Right forelimb (tissue), 1 donor: ENCODE results near the gene DOCK2.
"Not testable (repeated sequence)": the region's sequence is repeated elsewhere in the genome, so short reads cannot be mapped to it uniquely, and the experiment has no call there.

ENCODE experiments used
- DNase-seq: peaks from one replicate; pipeline ENCODE4 v3.0.0-alpha.2; 2018

The DOCK2 gene

DNA sequence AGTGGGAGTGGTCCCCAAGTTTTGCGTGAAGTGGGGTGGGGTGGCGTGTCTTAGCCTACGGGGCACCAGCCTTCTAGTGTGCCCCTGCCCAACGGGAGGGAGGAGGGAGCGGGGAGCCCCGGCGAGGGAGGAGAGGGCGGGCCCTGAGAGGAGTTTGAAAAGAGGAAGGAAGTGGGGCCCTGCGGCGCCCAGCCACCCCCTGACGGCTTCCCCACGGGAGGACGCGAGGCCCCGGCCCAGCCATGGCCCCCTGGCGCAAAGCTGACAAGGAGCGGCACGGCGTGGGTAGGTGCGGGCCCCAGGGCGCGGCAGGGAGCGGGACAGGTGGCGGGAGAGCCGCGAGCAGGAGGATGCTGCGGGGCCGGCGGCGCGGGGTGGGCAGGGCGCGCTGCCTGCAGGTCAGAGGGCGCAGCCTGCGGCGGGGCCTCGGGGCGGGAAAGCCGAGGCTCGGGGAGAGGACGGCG is at the start of gene DOCK2:
Gene DOCK2 (plus strand): TSS at position 191 of the 464 bp plus-strand sequence. CDS start 52 bp downstream, at position 243.
- DNase-seq = no peak

DNA sequence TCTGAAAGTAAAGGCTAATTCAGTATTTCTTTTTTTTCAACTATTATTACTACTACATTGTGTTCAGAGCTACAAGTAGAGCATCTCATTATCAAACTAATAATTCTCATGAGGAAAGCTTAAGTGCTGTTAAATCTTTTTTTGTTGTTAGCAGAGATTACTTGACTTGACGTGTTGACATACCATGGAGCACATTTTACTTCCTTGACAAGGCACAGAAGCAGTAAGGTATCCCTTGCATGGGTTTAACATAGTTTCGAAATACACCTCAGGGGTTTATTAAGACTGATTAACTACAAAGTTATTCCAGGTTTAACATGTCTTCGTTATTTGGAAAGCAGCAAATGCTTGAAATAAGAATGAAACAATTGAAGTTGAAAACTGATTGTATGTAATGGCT is 46.5 kb upstream of the DOCK2 start:
- no peak for DNase-seq

DNA sequence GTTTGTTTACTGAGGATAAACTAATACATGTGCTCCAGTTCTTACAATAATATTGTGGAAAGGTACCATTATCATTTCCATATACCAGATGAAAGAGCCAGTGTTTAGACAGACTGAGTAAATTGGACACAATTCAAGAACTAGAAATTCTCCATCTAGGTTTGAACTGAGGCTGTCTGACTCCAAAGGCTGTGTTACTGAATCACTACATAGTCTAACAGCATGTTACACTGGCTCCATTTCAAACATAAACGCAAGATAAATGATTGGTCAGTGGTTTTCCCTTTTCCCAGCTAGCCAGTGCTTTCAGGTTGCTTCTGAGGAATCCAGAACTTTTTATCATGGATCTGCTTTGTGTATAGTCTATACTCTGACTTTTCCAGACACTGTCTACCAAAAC is 45.4 kb upstream of the DOCK2 start:
- no peak for DNase-seq

DNA sequence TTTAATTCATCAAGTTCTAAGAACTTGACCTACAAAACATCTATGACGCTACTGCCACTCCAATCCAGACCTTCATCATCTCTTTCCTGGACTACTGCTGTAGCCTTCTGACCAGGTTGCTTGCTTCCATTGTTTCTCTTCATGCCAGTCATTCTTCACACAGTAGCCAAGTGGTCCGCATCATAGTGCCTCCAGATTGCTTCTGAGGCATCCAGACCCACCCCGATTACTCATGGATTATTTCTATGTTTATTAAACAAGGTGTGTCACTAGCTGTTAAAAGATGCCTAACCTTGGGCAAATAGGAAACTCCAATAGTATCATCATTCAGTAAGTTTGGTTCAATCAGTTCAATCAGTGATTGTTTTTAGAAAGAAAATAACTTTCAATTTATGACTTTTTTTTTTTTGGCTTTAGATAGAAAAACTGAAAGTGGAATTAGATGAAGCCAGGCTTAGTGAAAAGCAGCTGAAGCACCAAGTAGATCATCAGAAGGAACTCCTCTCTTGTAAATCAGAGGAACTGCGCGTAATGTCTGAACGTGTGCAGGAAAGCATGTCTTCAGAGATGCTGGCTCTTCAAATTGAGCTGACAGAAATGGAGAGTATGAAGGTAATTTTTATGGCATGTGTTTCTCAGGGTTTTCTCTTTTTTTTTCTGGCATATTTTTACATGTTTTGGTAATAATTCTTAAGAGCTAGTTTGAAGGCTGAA is 44.0 kb upstream of the DOCK2 start:
- no peak for DNase-seq

DNA sequence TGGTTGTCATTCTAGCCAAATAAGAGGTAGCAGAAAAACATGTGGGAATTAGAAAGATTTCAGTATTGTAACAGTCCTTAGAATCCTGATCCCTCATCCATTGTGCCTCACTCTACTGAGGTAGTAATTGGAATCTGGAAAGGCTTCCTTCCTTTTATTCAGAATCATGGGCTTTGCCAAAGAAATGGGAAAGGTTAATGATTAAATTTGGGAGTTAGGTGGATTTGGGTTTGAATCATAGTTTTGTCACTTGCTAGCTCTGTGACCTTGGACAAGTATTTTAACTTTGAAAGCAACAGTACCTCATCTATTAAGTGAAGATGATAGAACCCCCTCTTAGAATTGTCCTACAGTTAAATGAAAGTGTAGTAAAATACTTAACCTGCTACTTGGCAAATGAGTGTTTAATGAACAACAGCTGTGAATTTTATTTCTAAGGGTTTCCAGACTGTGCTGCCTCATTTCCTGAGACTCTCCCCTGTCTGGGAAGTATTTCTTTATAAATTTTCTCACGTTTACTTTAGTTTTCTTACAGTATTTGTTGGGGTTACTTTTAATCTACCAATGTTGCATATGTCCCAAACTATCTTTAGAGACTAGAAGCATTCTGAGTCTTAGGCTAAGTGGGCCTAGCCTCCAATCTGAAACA is 41.8 kb upstream of the DOCK2 start:
- no peak for DNase-seq

DNA sequence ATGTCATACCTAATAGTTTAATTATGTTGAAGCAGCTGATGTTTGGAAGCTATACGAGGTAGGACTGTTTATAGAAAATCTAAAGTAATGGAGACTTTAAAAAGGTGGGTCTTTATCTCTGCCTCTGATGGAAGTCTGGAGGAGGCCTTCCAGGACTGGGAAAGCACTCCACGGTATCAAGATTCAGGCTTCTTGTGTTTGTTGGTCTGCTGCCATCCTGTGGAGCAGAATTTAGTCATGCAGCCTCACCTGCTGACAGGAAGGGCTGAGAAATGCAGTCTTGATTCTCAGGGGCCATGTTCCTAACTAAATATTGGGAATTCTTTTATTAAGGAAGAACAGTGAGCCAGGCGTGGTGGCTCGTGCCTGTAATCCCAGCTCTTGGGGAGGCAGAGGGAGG is 37.6 kb upstream of the DOCK2 start:
- DNase-seq = no peak

DNA sequence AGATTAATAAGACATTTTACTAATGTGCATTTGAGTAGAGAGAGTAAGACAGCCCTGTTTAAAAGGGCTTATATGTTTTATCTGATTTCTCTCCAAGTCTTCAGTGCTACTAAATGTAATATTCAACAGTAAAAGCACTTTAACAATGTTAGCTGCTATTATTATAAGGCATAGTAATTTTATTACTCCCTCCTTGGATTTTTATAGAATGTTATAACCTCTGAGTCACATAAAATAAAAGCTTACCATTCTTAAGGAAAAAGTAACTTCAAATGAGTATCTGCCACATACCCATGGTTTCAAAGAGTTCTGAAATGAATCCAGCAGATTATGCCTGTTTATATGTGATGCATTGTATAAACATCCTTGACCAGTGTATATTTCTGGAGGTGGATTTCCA is 34.5 kb upstream of the DOCK2 start:
- DNase-seq = no peak

DNA sequence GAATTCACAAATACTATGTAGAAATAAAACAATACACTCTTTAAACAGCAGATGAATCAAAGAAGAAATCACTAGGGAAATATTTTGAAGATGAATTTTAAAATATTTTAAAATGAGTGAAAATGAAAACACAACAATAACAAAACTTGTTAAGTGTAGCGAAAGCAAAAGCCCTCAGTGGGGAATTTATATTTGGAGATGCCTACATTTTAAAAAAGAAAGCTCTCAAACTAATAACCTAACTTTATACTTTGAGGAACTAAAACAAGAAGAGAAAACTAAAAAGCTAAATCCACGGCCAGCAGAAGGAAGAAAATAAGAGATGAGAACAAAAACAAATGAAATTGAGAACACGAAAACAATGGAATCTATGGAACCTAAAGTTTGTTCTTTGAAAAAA is 30.8 kb upstream of the DOCK2 start:
- DNase-seq = no peak

DNA sequence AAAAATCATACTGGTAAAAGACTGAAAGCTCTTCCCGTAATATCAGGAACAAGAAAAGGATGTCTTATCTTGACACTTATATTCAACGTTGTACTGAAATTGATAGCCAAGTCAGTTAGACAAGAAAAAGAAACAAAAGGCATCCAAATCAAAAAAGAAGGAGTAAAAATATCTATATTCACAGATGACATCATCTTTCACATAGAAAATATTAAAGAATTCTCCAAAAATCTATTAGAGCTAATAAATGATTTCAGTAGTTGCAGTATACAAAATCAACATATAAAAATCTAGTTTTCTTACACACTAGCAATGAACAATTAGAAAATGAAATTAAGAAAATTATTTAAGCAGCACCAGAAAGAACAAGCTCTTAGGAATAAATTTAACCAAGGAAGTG is 29.2 kb upstream of the DOCK2 start:
- no peak for DNase-seq

DNA sequence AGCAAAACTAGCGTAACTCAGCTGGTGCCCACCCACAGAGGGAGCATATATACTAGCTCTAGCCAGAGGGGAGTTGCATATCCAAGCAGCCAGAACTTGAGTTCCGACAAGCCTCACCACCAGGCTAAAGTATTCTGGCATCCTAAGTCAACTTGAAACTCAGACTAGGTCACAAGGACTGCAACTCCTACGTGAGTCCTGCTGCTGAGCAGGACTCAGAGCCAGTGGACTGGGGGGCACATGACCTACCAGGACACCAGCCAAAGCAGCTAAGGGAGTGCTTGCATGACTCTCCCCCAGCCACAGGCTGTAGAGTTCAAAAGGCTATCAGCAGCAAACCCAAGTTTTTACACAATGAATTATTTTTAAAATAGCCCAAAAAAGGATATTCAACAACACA is 27.4 kb upstream of the DOCK2 start:
- DNase-seq = no peak

DNA sequence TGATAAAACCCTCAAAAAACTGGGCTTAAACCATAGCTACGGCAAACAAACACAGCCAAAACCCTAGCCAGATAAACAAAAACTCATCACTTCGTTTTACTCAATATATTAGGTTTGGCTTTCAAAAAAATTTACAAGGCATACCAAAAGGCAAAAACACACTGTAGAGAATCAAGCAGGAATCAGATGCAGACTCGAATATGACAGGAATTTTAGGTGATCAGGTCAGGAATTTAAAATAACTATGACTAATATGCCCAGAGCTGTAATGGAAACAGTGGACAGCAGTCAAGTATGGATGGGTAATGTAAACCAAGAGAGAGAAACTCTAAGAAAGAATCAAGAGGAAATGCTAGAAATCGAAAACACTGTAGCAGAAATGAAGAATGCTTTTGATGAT is 26.5 kb upstream of the DOCK2 start:
- DNase-seq = no peak

DNA sequence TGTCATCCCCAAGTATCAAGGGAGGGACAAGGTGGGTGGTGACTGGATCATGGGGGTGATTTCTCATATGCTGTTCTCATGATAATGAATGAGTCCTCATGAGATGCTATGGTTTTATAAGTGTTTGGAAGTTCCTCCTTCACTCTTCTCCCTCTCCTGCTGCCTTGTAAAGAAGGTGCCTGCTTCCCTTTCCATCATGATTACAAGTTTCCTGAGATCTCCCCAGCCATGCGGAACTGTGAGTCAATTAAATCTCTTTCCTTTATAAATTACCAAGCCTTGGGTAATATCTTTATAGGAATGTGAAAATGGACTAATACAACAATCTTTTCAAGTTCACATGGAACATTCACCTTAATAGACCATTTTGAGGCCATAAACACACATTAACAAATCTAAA is 21.5 kb upstream of the DOCK2 start:
- no peak for DNase-seq

DNA sequence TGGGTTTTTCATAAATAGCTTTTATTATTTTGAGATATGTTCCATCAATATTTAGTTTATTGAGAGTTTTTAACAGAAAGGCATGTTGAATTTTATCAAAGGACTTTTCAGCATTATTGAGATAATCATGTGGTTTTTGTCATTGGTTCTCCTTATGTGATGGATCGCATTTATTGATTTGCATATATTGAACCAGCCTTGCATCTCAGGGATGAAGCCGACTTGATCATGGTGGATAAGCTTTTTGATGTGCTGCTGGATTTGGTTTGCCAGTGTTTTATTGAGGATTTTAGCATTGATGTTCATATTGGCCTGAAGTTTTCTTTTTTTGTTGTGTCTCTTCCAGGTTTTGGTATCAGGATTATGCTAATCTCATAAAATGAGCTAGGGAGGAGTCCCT is 12.8 kb upstream of the DOCK2 start:
- DNase-seq = not testable (repeated sequence)

DNA sequence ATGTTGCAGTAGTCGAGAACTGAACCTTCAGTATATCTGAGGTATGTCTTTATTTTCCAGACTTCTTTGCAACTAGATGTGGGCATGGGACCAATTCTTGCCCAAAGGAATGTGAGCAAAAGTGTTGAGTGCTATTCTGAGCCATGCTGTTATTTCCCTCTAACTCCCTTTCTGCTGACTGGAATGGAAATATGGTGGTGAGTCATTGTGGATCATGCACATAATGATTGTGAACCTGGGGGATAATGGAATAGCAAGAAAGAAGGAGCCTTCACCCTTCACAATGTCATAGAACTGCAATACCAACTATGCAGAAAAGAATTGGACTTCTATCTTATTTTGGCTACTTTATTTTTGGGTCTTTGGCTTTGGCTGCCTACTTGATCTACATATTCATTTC is 10.3 kb upstream of the DOCK2 start:
- DNase-seq = no peak

DNA sequence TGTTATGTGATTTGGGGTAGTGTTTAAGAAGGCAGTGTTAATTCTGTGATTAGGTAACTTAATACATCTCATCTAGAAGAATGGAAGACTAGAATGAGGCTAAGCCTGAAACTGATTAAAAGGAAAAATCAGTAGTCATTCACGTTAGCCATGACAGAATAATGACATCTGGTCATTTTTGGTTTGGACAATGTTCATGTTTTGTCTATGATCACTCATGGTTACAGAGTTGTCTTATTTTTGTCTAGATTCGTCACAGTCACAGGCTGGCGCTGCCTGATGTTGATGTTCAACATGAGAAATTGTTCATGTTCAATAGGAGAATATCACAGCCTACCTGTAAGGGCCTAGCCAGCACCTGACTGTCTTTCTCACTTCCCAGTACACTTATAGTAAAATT is 9.5 kb upstream of the DOCK2 start:
- DNase-seq = no peak

DNA sequence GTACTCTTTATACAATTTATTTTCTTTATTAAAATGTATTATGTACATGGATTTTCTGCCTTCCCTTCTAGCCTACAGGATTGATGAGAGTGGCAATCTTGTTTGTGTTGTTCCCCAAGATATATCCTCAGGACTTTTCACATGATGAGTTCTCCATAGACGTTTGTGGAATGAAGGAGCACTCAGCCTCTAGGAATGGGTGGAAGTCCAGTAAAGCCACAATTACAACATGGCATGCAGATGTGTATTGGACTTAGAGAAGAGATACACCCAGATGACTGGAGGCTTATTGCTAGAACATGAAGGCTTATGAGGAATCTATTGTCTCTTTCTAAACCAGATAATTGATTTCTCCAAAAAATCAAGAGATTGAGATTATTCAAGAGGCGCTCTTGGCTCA is 8.2 kb upstream of the DOCK2 start:
- no peak for DNase-seq

DNA sequence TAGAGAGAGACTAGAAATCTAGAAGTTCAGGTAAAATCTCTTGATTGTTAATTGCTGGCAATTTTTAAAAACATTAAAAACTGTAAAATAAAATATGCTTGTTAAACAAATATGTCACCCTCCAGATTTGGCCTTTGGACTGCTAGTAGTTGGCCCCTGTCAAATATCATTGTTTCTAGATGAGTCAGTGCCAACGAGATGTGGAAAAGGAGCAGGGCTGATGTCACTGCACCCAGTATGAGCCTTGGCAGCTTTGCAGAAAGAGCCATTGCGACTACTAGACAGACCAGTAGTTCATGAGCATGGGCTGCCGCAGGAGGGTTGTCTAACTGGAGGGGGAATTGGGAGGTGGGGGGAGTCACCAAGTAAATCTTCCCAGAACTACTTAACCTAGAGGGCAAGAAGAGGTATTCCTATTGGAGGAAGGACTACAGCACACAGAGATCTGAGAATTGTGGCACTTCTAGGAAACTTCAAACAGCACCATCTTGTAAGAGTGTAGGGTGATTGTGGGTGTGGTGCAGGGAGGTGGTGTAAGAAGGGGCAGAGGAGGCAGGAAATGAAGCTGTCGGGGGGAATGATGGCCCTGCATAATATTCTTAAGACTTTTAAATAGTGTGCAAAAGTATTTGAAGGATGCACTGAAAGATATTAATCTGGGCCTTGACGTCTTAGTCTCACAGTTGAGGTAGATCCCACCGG is 7.1 kb upstream of the DOCK2 start:
- DNase-seq = no peak

DNA sequence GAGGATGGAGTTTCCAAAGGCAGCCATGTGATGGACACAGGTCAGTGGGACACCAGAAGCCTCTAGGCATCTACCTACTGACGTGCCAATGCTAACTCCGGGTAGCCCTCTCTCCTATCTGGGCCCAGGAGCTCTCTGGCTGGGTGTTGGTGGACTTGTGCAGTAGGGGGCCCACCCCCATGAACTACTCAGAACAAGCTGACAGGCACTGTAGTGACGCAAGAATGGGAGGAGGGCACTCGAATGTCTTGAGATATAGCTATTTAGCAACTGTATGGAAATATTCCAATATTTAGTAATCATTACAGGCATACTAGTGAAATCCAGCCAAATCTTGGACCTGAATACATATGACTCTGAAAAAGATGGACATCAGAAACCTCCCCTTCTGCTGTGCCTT is 5.7 kb upstream of the DOCK2 start:
- DNase-seq = no peak

DNA sequence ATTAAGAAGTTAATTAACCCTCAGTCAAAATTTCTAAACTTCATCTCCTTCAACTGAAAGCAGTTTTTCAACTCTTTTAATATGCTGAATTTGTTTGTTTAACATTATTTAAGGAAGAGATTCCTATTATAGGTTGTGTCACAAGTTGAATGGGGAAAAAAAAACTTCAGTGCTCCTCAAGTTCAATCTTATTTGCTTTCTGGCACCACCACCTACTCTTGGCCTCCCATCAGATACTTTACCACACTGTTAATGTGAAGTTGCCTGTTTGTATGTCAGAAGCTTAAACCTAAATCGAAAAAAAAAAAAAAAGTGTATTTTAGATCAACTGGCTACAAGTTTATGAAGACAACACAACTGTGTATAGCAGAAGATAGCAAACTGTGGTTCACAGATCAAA is 4.1 kb upstream of the DOCK2 start:
- no peak for DNase-seq

DNA sequence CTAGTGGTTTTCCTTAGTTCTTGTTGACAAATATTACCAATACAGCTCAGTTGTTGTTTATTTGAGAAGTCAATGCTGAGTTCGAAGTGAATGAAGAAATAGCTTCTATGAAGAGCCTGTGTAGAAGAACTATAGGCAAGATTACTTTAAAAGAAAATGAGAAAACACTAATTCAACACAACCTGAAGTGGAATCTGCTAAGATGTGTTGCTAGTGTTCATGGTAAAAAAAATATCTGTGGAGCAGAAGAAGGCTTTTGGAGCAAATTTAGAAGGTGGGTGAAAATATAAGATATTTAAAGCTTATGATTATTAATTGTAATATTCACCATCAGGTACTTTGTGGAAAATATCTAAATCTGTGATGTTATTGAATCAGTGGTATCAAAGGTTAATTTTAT is 2.5 kb upstream of the DOCK2 start:
- no peak for DNase-seq

DNA sequence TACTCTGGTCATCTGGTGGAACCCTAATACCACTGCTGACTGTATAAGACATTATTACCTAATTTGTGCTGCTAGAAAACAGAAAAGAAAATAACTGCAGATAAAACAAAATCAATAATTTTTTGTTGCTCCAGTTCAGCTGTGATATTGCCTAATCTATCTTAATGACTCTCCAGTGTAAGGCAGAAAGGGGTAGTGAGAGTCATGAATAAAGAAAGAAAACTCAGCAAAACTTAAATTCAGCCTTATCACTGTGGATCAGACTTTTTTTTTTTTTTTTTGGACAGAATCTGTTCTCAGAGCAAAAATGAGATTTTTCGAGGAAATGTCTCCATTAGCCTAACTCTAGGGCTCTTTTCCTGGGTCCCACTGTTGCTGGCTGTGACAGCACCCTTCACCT is 1.1 kb upstream of the DOCK2 start:
- no peak for DNase-seq

DNA sequence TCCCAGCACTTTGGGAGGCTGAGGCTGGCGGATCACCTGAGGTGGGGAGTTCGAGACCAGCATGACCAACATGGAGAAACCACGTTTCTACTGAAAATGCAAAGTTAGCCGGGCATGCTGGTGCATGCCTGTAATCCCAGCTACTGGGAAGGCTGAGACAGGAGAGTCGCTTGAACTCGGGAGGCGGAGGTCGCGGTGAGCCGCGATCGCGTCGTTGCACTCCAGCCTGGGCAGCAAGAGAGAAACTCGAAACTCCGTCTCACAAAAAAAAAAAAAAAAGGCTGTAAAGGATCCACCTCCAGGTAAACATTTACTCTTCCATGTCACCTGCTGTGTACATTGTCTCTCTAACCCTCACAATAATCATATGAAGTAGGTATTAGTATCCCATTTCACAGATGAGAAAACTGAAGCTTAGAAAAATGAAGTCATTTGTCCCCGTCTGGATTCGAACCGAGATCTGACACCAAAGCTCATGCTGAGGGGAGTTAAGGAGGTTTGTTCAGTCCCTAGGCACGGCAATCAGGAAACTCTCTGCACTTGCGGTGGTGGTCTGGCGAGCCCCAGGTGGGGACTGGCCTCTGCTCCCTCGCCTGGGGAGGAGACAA is 494 bp upstream of the DOCK2 start:
- DNase-seq = no peak

DNA sequence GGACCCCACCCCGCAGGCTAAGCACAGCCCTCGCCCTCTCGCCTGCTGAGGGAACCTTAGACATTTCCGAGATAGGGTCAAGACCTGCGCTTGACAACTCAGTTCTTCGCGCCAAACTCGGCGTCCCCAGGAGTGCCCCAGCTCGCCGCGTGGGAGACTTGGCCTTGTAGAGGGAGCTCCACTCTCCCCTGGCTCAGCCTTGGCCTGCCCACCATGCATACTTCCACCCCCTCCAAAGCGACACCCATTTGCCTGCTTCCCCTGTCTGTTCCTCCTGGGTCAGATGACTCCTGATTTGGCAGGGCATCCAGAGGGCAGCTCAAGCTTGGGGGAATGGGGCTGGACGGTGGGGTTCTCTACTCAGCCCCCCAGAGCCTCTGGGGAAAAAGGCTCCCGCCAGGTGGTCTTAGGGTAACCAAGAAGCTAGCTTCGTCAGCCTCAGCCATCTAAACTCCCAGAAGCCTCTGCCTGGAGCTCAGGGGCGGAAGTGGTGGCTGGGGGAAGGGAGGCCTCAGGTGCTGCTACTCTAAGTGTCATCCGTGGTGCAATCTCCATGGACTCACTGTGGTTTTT is 560 bp downstream of the DOCK2 start:
- DNase-seq = no peak
